Activated T-helper 9 cell treated with anti-CD3 and anti-CD28 coated beads, Interleukin-2, amount 50 U/mL, for 16 hours (primary cell): Measurements from ENCODE around the gene PLCB1.
"Not testable (repeated sequence)": the region's sequence is repeated elsewhere in the genome, so short reads cannot be mapped to it uniquely, and the experiment has no call there.

Source experiments
- DNase-seq: peaks from one replicate; pipeline ENCODE4 v3.0.0-alpha.2; 2020; ENCODE audit warnings: low read depth

The PLCB1 gene

GRCh38 chr20:8156235-8157079, 24.4 kb downstream of the PLCB1 start:
- DNase-seq: no peak

DNA sequence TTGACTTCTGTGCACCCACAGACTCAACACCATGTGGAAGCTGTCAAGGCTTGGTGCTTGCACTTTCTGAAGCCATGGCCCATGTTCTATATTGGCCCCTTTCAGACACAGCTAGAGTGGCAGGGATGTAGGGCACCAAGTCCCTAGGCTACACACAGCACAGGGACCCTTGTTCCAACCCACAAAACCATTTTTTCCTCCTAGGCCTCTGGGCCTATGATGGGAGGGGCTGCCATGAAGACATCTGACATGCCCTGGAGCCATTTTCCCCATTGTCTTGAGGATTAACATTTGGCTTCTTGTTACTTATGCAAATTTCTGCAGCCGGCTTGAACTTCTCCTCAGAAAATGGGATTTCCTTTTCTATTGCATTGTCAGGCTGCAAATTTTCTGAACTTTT, 27.2 kb downstream of the PLCB1 start:
- DNase-seq: not testable (repeated sequence)

DNA sequence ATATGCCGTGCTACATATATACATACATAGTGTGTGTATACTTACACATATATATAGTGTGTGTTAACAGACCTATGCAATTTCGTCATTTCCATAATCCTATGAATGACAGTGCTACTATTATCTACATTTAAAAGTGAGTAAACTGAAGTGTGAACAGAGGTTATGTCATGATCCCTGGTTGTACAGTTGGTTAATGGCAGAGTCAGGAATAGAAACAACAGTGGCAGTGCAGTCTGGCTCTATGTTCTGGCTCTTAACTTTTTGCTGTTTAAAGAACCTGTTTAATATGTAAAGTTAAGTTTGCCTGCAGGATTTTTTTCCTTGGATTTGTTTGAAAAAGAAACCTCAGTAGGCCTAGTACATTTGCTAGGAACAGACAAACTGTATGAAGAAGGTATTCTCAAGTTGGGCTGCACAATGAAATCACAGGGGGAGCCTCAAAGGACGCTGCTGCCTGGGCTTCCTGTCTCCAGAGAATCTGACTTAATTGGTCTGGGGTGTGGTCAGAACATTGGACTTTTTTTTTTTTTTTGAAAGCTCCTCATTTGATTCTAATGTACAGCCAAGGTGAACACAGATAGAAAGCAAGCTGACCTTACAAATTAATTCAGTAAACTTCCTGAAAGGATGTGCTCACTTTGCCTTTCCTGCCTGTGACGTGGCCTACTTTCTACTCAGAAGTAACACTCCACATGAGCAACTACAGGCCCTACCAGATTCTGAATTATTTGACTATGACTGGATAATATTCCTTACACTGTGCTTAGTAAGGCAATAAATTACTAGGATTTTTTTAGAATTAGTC, 29.4 kb downstream of the PLCB1 start:
- no peak for DNase-seq

DNA sequence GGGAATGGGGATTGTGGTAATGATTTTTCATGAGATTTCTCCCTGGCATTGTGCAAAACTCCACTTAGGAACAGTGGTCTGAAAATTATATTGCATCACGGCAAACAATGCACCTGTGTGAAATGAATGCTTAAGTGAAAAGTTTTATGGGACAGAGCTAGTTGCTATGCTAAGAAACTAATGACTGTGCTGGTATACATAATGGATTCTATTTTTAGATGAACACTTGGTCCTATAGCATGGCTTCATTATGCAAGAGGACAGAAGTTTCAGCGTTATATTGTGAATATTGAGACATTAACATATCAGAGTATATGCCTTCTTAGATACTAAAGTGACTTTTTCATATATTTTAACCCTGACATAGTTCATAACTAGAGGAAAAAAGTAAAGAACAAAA, 30.5 kb downstream of the PLCB1 start:
- no peak for DNase-seq

DNA sequence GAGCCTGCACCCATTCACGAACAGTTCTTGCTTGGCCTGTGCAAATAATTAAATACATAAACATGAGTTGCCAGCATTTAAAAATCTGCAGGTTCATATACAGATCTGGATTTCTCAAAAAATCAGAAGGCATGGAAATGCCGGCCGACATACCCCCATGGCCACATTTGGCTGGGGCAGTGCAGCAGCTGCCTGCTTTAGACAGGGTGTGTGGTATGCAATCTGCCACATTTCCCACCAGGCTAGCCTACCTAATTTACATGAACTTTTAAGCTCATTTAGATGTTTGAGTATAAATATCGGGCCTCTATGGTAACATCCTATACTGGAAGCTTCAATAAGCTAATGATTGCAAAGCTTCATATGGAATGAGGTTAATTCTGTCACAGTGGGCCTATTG, 31.5 kb downstream of the PLCB1 start:
- no peak for DNase-seq

DNA sequence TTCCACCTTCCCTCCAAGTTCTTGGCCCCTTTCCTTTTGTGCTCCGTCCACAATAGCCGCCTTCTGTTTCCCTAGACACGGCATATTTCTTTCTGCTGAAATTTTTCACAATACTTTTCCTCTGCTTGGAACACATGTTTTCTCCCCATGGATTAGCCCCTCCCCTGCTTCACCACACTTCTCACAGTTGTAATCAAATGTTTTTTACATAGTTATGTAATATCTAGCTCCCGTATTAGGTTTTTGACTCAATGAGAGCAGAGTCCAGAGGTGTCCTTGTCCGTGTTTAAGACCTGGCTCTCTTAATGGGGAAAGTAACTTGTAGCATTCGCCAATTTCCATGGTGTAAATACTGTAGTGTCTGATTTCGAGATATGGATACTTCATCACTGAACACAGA, 34.7 kb downstream of the PLCB1 start:
- DNase-seq: no peak

DNA sequence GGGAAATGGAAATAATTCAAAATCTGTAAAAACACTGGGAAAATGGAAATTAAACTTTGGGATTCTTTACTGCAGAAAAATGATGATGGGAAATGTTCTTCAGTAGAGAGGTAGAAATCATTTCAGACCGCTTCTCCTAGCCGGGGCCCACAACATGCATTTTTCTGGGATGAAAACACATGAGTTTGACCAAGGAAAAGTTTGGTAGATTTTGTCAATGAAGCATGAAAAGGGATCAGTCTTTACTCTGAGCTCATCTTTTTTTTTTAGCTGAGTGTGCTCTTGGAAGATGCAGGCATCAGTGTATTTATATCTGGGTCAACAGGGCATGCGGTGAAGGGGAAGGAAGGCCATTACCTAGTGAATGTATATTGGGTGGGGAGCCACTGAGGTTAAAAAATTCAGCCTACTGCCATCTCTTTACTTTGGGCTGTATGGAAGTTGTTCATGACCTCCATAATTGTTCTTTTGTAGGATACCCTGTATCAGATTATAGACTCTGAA, 36.8 kb downstream of the PLCB1 start:
- DNase-seq: no peak

DNA sequence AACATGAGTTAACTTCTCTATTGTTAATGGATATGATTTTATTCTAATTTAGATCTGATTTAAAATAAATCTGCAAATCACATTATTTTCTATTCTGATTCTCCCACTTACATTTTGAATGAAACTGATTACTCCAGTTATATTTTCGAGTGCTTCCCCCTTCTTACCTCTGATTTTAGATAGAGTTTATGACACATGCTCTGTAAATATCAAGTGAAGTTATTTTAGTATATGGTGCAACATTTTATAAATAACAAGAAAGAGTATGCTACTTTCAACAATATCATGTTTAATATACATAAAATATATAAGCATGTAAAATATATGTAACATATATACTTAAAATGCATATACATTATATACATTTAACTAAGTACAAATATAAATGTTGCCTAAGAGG, 38.9 kb downstream of the PLCB1 start:
- DNase-seq: no peak

DNA sequence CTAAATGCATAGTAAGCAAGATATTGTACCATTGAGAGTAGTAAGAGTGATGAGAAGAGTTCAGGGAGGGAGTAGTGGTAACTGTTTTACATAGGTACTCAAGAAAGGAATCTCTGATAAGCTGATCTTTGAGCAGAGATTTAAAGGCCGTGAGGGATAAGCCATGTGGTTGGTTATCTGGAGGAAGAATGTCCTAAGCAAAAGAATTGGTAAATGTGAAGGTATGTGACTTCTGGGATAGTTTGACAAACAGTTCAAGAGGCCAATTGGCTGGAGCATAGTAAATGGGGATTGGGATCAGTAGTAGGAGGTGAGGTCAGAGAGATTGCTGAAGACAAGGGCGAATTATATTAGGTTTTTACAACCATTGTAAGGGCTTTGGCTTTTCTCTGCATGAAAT, 40.1 kb downstream of the PLCB1 start:
- no peak for DNase-seq

GRCh38 chr20:8175741-8176675, 43.9 kb downstream of the PLCB1 start:
- no peak for DNase-seq

GRCh38 chr20:8183526-8183925, 51.5 kb downstream of the PLCB1 start:
- DNase-seq: no peak

- DNase-seq: no peak
These were observed 55.7 kb downstream of the PLCB1 start for GRCh38 chr20:8187740-8188139.

GRCh38 chr20:8190043-8190880, 58.2 kb downstream of the PLCB1 start:
- no peak for DNase-seq

- DNase-seq: no peak
These were observed 62.7 kb downstream of the PLCB1 start for GRCh38 chr20:8194721-8195120.

DNA sequence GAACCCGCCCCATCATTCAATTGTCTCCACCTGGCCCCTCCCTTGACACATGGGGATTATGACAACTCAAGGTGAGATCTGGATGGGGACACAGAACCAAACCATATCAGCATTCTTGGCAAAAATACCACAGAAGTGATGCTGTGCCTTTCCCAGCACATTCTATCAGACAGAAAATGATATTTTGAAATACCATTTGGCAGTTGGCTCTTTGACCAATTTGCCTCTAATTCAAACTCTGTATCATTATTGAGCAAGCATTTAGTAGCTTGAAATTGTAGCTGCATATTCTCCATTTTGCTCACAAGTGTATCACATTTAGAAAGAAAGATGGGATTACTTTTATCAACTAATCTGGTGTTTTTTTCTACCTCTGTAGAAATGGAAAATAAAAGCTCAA, 64.0 kb downstream of the PLCB1 start:
- DNase-seq: no peak

DNA sequence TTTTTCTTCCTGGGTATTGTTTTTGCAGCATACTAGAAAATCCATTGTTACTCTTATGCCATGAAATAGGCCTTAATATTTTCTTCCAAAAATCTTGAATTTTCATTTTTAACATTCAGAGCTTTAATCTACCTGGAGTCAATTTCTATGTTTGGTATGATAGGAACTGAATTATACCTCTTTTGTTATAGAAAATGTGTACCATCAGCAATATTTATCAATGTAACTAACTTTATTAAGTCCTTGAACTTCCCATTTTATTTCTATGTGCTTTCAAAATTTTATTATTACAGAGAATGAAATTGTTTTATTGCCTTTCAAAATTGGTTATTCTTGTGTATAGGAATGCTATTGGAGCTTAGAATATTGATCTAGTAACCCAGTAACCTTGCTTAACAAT, 68.2 kb downstream of the PLCB1 start:
- no peak for DNase-seq

GRCh38 chr20:8203366-8203765, 71.3 kb downstream of the PLCB1 start:
- no peak for DNase-seq

- no peak for DNase-seq
These were observed 73.9 kb downstream of the PLCB1 start for GRCh38 chr20:8205996-8206395.

- no peak for DNase-seq
These were observed 76.2 kb downstream of the PLCB1 start for GRCh38 chr20:8208226-8208625.

GRCh38 chr20:8209061-8209460, 77.0 kb downstream of the PLCB1 start:
- DNase-seq: no peak

DNA sequence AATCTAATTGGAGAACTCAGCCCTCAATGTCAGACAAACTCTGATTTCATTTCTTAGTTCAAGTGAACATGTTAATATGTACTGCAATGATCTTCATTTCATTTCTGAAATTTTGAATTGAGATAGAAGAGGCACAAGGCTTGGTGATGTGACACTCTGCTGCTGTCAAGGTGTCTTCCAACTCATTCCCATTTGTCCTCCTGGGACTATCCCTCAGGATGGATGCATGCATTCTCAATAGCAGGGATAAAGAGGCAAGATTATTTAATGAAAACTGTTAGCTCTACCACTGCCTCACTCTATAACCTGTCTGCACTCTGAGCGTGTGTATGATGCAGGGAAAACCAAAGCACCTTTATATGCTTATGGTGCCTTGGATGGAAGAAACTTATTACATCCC, 78.7 kb downstream of the PLCB1 start:
- no peak for DNase-seq
